Fibroblast of skin of scalp (primary cell): ENCODE results near the gene SLC3A2.
"Not testable (repeated sequence)": the region's sequence is repeated elsewhere in the genome, so short reads cannot be mapped to it uniquely, and the experiment has no call there.

Source experiments
- DNase-seq: peaks from one replicate; pipeline ENCODE4 v3.0.0-alpha.2; 2013

SLC3A2 gene

GRCh38 chr11:62931499-62932278 lies 51.0 kb downstream of the SLC3A2 start:
- peak; percentile 54 for DNase-seq

- no peak for DNase-seq
Measured at GRCh38 chr11:62933285-62933684, 52.6 kb downstream of the SLC3A2 start.

- no peak for DNase-seq
Measured at GRCh38 chr11:62933750-62934495, 53.2 kb downstream of the SLC3A2 start.

- no peak for DNase-seq
Measured at GRCh38 chr11:62934496-62934785, 53.7 kb downstream of the SLC3A2 start.

- DNase-seq: not testable (repeated sequence)
Measured at GRCh38 chr11:62937528-62937927, 56.8 kb downstream of the SLC3A2 start.
